ENCODE data around the gene SNAP47. TPM values are rescaled to one million over a fixed set of nuclear protein-coding genes. Genes with fewer than 3 reads are reported as not detected.

The SNAP47 gene
- total and polyA plus RNA-seq, 2 donors (not counting 3 experiments of a cell fraction or from before 2014, with no cell fraction given) = 24.0 to 32.7 TPM

DNA sequence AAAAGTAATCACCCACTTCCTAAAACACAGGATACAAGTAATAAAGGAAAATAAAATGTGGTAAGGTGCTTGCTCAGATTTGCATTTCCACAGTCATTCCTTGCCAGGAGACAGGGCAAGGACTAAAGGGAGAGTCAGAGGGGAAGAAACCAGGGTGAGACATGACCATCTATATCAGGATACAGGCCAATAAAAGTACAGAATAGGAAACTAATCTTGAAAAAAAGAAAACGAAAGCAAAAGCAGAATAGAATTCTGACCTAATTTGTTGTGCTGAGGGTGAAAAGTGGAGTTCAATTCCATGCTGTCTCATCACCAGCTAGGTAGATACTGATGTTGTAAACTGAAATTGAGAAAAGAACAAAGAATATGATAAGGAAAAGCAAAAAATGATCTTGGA lies 27.4 kb upstream of the SNAP47 start:
- no peak overlapping the region for H3K4me3 ChIP-seq (replicated peaks in 1 of 3; ENCODE audit: insufficient read depth in 1 of 3, low read depth in 1 of 3, low read length in 3 of 3)
- H3K4me1 ChIP-seq (ENCODE audit: control insufficient read depth, extremely low read depth, insufficient read depth, low read length) = no peaks in the 10 kb centered on the region
- BruUV-seq (replicated peaks) = no TSS peak
- no peaks in the 10 kb centered on the region for H3K79me2 ChIP-seq (ENCODE audit: control insufficient read depth, insufficient read depth, low read length)
- H3K36me3 ChIP-seq (ENCODE audit: control insufficient read depth in 2 of 2, extremely low read depth in 1 of 2, insufficient read depth in 2 of 2, low read length in 2 of 2) = no peaks in the 10 kb centered on the region
- H3K9ac ChIP-seq (replicated peaks; ENCODE audit: extremely low read depth, insufficient read depth, low read length) = no peak overlapping the region
- no peaks in the 10 kb centered on the region for H3K9me1 ChIP-seq (replicated peaks; ENCODE audit: control insufficient read depth, extremely low read depth, insufficient read depth, low read length)
- DNase-seq (ENCODE audit: low read depth, low spot score) (no peak), FAIRE-seq (no peak)
- intact Hi-C loops (cut with micrococcal nuclease) (no loop called here), dilution Hi-C loops (cut with MboI; ENCODE audit: extremely low pct_ligation_motif_present, low sequenced_read_pairs) (no loop called here)
- no peak overlapping the region for H3K27ac ChIP-seq (ENCODE audit: insufficient read depth, low read depth, low read length)
- no peaks in the 10 kb centered on the region for H3K9me3 ChIP-seq (replicated peaks; ENCODE audit: control insufficient read depth, insufficient read depth, low read length)
- H2AFZ ChIP-seq (ENCODE audit: low read depth, low read length) = no peak overlapping the region
- no peaks in the 10 kb centered on the region for H4K20me1 ChIP-seq (replicated peaks; ENCODE audit: control insufficient read depth, extremely low read depth, insufficient read depth, low read length)
- no peak overlapping the region for H3K4me2 ChIP-seq (ENCODE audit: insufficient read depth, low read length)
- H3K27me3 ChIP-seq (ENCODE audit: control insufficient read depth in 2 of 2, insufficient read depth in 2 of 2, low read length in 2 of 2) = no peaks in the 10 kb centered on the region
- no peak for TF ChIP-seq EZH2 (IDR thresholded peaks at IDR 0.05; ENCODE audit: borderline replicate concordance, low read depth, low read length, severe bottlenecking)
- TF ChIP-seq GATA2 (IDR thresholded peaks at IDR 0.05; ENCODE audit: insufficient read depth, insufficient read length, low read depth, low read length) = no peak
- TF ChIP-seq MYC (IDR thresholded peaks at IDR 0.05; ENCODE audit: low read depth, low read length) = no peak
- no peak for TF ChIP-seq POLR2AphosphoS5 (IDR thresholded peaks at IDR 0.05; ENCODE audit: insufficient read depth, low read depth, low read length)
- TF ChIP-seq POLR2A (IDR thresholded peaks at IDR 0.05; ENCODE audit: low read depth, low read length) = no peak
- TF ChIP-seq, protein P1, sequence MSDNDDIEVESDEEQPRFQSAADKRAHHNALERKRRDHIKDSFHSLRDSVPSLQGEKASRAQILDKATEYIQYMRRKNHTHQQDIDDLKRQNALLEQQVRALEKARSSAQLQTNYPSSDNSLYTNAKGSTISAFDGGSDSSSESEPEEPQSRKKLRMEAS (IDR thresholded peaks at IDR 0.05; ENCODE audit: insufficient read depth, insufficient read length) = no peak
- TF ChIP-seq JUN (IDR thresholded peaks at IDR 0.05; ENCODE audit: borderline replicate concordance, insufficient read depth, insufficient read length, low read depth) = no peak
- TF ChIP-seq, protein P2, sequence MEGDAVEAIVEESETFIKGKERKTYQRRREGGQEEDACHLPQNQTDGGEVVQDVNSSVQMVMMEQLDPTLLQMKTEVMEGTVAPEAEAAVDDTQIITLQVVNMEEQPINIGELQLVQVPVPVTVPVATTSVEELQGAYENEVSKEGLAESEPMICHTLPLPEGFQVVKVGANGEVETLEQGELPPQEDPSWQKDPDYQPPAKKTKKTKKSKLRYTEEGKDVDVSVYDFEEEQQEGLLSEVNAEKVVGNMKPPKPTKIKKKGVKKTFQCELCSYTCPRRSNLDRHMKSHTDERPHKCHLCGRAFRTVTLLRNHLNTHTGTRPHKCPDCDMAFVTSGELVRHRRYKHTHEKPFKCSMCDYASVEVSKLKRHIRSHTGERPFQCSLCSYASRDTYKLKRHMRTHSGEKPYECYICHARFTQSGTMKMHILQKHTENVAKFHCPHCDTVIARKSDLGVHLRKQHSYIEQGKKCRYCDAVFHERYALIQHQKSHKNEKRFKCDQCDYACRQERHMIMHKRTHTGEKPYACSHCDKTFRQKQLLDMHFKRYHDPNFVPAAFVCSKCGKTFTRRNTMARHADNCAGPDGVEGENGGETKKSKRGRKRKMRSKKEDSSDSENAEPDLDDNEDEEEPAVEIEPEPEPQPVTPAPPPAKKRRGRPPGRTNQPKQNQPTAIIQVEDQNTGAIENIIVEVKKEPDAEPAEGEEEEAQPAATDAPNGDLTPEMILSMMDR (IDR thresholded peaks at IDR 0.05; ENCODE audit: extremely low read depth in 1 of 2, insufficient read depth in 1 of 2, low read depth in 1 of 2, low read length in 2 of 2) = no peak
- no peak for TF ChIP-seq FOS (IDR thresholded peaks at IDR 0.05; ENCODE audit: borderline replicate concordance, insufficient read depth, low read length)
- ChIA-PET POLR2A (no interaction called here), CTCF (interaction anchor here (0.8 kb wide), 1 partner anchor 16 kb away, joined by 3 read pairs; no protein-coding TSS in a partner anchor)

Measured in endothelial cell of umbilical vein (primary cell).